ENCODE measurements around the gene TM7SF3. TPM values are rescaled to one million over a fixed set of nuclear protein-coding genes. Genes with fewer than 3 reads are reported as not detected.

TM7SF3 gene
- total RNA-seq, 1 experiment from 2014 or later: 114 TPM

- Histone ChIP-seq H2AFZ (ENCODE audit: low read length) (no peak overlapping the region), H3K4me3 (ENCODE audit: low read length) (no peak overlapping the region), H3K4me1 (ENCODE audit: insufficient read depth, low read length) (peaks cover 10% of the 10 kb centered on the region), H3K79me2 (ENCODE audit: low read length) (no peaks in the 10 kb centered on the region), H3K9me3 (ENCODE audit: low read length) (no peaks in the 10 kb centered on the region), H3F3A (ENCODE audit: low read length, unreplicated experiment) (no peaks in the 10 kb centered on the region), H3K9ac (ENCODE audit: low read length) (no peak overlapping the region), H3K9me2 (replicated peaks; ENCODE audit: low read length) (no peaks in the 10 kb centered on the region), H3K27ac (ENCODE audit: low read length) (no peak overlapping the region), H4K20me1 (ENCODE audit: low read length) (no peaks in the 10 kb centered on the region), H3K27me3 (ENCODE audit: low read length) (no peaks in the 10 kb centered on the region), H3K4me2 (ENCODE audit: low read length) (no peak overlapping the region), H3K36me3 (ENCODE audit: low read depth, low read length) (0 out of 2 replicates have a peak, but pooled peaks cover 2% of the 10 kb centered on the region)
- TF ChIP-seq, protein P1, sequence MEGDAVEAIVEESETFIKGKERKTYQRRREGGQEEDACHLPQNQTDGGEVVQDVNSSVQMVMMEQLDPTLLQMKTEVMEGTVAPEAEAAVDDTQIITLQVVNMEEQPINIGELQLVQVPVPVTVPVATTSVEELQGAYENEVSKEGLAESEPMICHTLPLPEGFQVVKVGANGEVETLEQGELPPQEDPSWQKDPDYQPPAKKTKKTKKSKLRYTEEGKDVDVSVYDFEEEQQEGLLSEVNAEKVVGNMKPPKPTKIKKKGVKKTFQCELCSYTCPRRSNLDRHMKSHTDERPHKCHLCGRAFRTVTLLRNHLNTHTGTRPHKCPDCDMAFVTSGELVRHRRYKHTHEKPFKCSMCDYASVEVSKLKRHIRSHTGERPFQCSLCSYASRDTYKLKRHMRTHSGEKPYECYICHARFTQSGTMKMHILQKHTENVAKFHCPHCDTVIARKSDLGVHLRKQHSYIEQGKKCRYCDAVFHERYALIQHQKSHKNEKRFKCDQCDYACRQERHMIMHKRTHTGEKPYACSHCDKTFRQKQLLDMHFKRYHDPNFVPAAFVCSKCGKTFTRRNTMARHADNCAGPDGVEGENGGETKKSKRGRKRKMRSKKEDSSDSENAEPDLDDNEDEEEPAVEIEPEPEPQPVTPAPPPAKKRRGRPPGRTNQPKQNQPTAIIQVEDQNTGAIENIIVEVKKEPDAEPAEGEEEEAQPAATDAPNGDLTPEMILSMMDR (conservative IDR thresholded peaks at IDR 0.05; ENCODE audit: low read depth, low read length): no peak
- TF ChIP-seq EZH2 (IDR thresholded peaks at IDR 0.05; ENCODE audit: low read length, unreplicated experiment) (no peak), EZH2phosphoT487 (IDR thresholded peaks at IDR 0.05; ENCODE audit: borderline replicate concordance, low read length) (no peak)
- peak; percentile 72 for DNase-seq
- BruUV-seq (replicated peaks): no TSS peak
- intact Hi-C loops (cut with micrococcal nuclease): no loop called here
- ATAC-seq: peak; percentile 75
- ChIA-PET CTCF (no interaction called here), POLR2A (ENCODE audit: unreplicated experiment) (no interaction called here)
Measured at GRCh38 chr12:26987634-26988424, 26.4 kb downstream of the TM7SF3 start.

- no peak for DNase-seq
- ATAC-seq: no peak
- H3K27me3 ChIP-seq (ENCODE audit: low read length): no peaks in the 10 kb centered on the region
- no peaks in the 10 kb centered on the region for H3F3A ChIP-seq (ENCODE audit: low read length, unreplicated experiment)
- no peak overlapping the region for H3K9ac ChIP-seq (ENCODE audit: low read length)
- H3K9me2 ChIP-seq (replicated peaks; ENCODE audit: low read length): no peaks in the 10 kb centered on the region
- H4K20me1 ChIP-seq (ENCODE audit: low read length): no peaks in the 10 kb centered on the region
- BruUV-seq (replicated peaks): no TSS peak
- H3K9me3 ChIP-seq (ENCODE audit: low read length): no peaks in the 10 kb centered on the region
- peaks cover 8% of the 10 kb centered on the region for H3K4me1 ChIP-seq (ENCODE audit: insufficient read depth, low read length)
- peaks cover 11% of the 10 kb centered on the region; the same call in 1 of the 2 replicates for H3K36me3 ChIP-seq (ENCODE audit: low read depth, low read length)
- H3K4me3 ChIP-seq (ENCODE audit: low read length): no peak overlapping the region
- no peaks in the 10 kb centered on the region for H3K79me2 ChIP-seq (ENCODE audit: low read length)
- H3K4me2 ChIP-seq (ENCODE audit: low read length): no peak overlapping the region
- intact Hi-C loops (cut with micrococcal nuclease): no loop called here
- ChIA-PET CTCF (no interaction called here), POLR2A (ENCODE audit: unreplicated experiment) (no interaction called here)
- no peak overlapping the region for H3K27ac ChIP-seq (ENCODE audit: low read length)
- TF ChIP-seq EZH2phosphoT487 (IDR thresholded peaks at IDR 0.05; ENCODE audit: borderline replicate concordance, low read length): no peak
- TF ChIP-seq, protein P1 (conservative IDR thresholded peaks at IDR 0.05; ENCODE audit: low read depth, low read length): no peak
- no peak for TF ChIP-seq EZH2 (IDR thresholded peaks at IDR 0.05; ENCODE audit: low read length, unreplicated experiment)
- no peak overlapping the region for H2AFZ ChIP-seq (ENCODE audit: low read length)
Measured at GRCh38 chr12:26982866-26983265, 31.3 kb downstream of the TM7SF3 start.

DNA sequence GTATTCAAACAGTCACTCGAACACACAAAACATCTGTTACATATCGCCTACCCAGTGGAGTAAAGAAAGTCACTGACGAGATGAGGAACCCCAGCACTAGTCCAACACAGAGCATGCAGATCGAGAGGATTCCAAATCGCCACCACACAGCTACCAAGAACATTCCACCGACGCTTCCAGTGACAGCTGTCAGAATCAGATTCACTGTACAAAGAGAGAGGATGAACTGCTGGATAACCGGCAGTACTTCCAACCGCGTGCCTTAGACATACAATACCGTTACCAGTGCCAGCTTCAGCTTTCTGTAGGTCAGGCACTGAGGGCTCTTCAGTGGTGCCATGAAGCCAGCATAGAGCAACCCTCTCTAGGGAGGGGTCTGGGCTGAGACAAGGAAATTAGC, 34.5 kb downstream of the TM7SF3 start:
- ChIA-PET POLR2A (ENCODE audit: unreplicated experiment) (no interaction called here), CTCF (no interaction called here)
- no TSS peak for BruUV-seq (replicated peaks)
- Histone ChIP-seq H3K9ac (ENCODE audit: low read length) (no peak overlapping the region), H3K4me1 (ENCODE audit: insufficient read depth, low read length) (no peaks in the 10 kb centered on the region), H3F3A (ENCODE audit: low read length, unreplicated experiment) (no peaks in the 10 kb centered on the region), H3K9me3 (ENCODE audit: low read length) (no peaks in the 10 kb centered on the region), H3K79me2 (ENCODE audit: low read length) (no peaks in the 10 kb centered on the region), H3K27ac (ENCODE audit: low read length) (no peak overlapping the region), H3K9me2 (replicated peaks; ENCODE audit: low read length) (no peaks in the 10 kb centered on the region), H4K20me1 (ENCODE audit: low read length) (no peaks in the 10 kb centered on the region), H3K36me3 (ENCODE audit: low read depth, low read length) (peaks cover 11% of the 10 kb centered on the region; the same call in 1 of the 2 replicates), H3K27me3 (ENCODE audit: low read length) (no peaks in the 10 kb centered on the region), H3K4me3 (ENCODE audit: low read length) (no peak overlapping the region), H2AFZ (ENCODE audit: low read length) (no peak overlapping the region), H3K4me2 (ENCODE audit: low read length) (no peak overlapping the region)
- no peak for TF ChIP-seq EZH2 (IDR thresholded peaks at IDR 0.05; ENCODE audit: low read length, unreplicated experiment)
- ATAC-seq: no peak
- DNase-seq: no peak
- intact Hi-C loops (cut with micrococcal nuclease): no loop called here
